Neutrophil (primary cell): Measurements from ENCODE around the gene FAN1.

ENCODE experiments used
- H3K27ac ChIP-seq: fragments of 200-600 bp; sonication (generic); 2 replicates; pipeline ENCODE4 v1.5.1; 2016; ENCODE audit warnings: mild to moderate bottlenecking, moderate library complexity
- H3K27me3 ChIP-seq: fragments of 200-600 bp; sonication (generic); 2 replicates; pipeline ENCODE4 v1.6.0; 2016; ENCODE audit warnings: mild to moderate bottlenecking
- H3K36me3 ChIP-seq: fragments of 200-600 bp; sonication (generic); 2 replicates; pipeline ENCODE4 v1.5.1; 2017
- H3K4me1 ChIP-seq, 2 experiments: fragments of 200-600 bp in 1 of 2; sonication (generic) in 1 of 2; 1 replicate in 1 of 2; 2 replicates in 1 of 2; pipeline versions ENCODE4 v1.5.1 to v1.6.1; 2013 to 2016; ENCODE audit warnings: low read depth in 1 of 2, low read length in 1 of 2, mild to moderate bottlenecking in 1 of 2, moderate library complexity in 1 of 2; ENCODE audit not compliant: control insufficient read depth in 1 of 2, insufficient read depth in 1 of 2
- H3K4me3 ChIP-seq, 2 experiments: fragments of 200-600 bp in 1 of 2; sonication (generic) in 1 of 2; 1 replicate in 1 of 2; 2 replicates in 1 of 2; pipeline ENCODE4 v1.5.1; 2013 to 2016; ENCODE audit warnings: low read depth in 1 of 2, low read length in 1 of 2, mild to moderate bottlenecking in 1 of 2, moderate library complexity in 1 of 2
- H3K9me3 ChIP-seq: fragments of 200-600 bp; sonication (generic); 2 replicates; pipeline ENCODE4 v1.5.1; 2016
- CTCF ChIP-seq: fragments of 200-600 bp; sonication (generic); IDR thresholded peaks from 2 replicates; pipeline ENCODE4 v1.5.1; 2016; ENCODE audit warnings: antibody characterized with exemption

Gene FAN1

GRCh38 chr15:30969724-30970123 lies 66.0 kb downstream of the FAN1 start:
- peaks cover 85% of the 10 kb centered on the region for H3K36me3 ChIP-seq
- no peak for TF ChIP-seq CTCF
- H3K27me3 ChIP-seq: no peaks in the 10 kb centered on the region
- H3K9me3 ChIP-seq: no peaks in the 10 kb centered on the region
- peak overlapping the region; percentile 34 for H3K27ac ChIP-seq
- no peaks in the 10 kb centered on the region for H3K4me1 ChIP-seq
- no peak overlapping the region for H3K4me3 ChIP-seq

GRCh38 chr15:30973379-30973778 lies 69.7 kb downstream of the FAN1 start:
- H3K36me3 ChIP-seq: peaks cover 60% of the 10 kb centered on the region
- H3K4me1 ChIP-seq: peaks cover 13 to 18% of the 10 kb centered on the region in 2 experiments
- no peak overlapping the region for H3K4me3 ChIP-seq
- TF ChIP-seq CTCF: no peak
- no peaks in the 10 kb centered on the region for H3K9me3 ChIP-seq
- no peaks in the 10 kb centered on the region for H3K27me3 ChIP-seq
- H3K27ac ChIP-seq: peak overlapping the region; percentile 26

GRCh38 chr15:30974112-30974511 lies 70.4 kb downstream of the FAN1 start:
- no peaks in the 10 kb centered on the region for H3K9me3 ChIP-seq
- no peaks in the 10 kb centered on the region for H3K27me3 ChIP-seq
- TF ChIP-seq CTCF: no peak
- H3K4me1 ChIP-seq: peaks cover 21 to 25% of the 10 kb centered on the region in 2 experiments
- H3K27ac ChIP-seq: peak overlapping the region; percentile 24
- peaks cover 54% of the 10 kb centered on the region for H3K36me3 ChIP-seq
- no peak overlapping the region for H3K4me3 ChIP-seq

- H3K27ac ChIP-seq: peak overlapping the region; percentile 90
- H3K4me3 ChIP-seq: peak overlapping the region in 1 of 2 experiments; percentile 43
- H3K36me3 ChIP-seq: peaks cover 46% of the 10 kb centered on the region
- no peaks in the 10 kb centered on the region for H3K9me3 ChIP-seq
- no peaks in the 10 kb centered on the region for H3K27me3 ChIP-seq
- no peak for TF ChIP-seq CTCF
- H3K4me1 ChIP-seq: peaks cover 43 to 53% of the 10 kb centered on the region in 2 experiments
These were observed 74.6 kb downstream of the FAN1 start for GRCh38 chr15:30978328-30978727.

- peaks cover 43% of the 10 kb centered on the region for H3K36me3 ChIP-seq
- H3K4me1 ChIP-seq: peaks cover 43 to 63% of the 10 kb centered on the region in 2 experiments
- no peaks in the 10 kb centered on the region for H3K27me3 ChIP-seq
- H3K4me3 ChIP-seq: peak overlapping the region; percentile 36 to 43
- H3K9me3 ChIP-seq: no peaks in the 10 kb centered on the region
- peak; percentile 26 for TF ChIP-seq CTCF
- H3K27ac ChIP-seq: peak overlapping the region; percentile 90
These were observed 75.7 kb downstream of the FAN1 start for GRCh38 chr15:30979457-30979856.

- H3K9me3 ChIP-seq: no peaks in the 10 kb centered on the region
These were observed 80.4 kb downstream of the FAN1 start for GRCh38 chr15:30984118-30984517.

More at GRCh38 chr15:30984118-30984517, 80.4 kb downstream of the FAN1 start:
- peak overlapping the region; percentile 67 for H3K27ac ChIP-seq
- no peaks in the 10 kb centered on the region for H3K27me3 ChIP-seq
- H3K4me1 ChIP-seq: peaks cover 44 to 82% of the 10 kb centered on the region in 2 experiments
- peaks cover 64% of the 10 kb centered on the region for H3K36me3 ChIP-seq
- H3K4me3 ChIP-seq: no peak overlapping the region
- TF ChIP-seq CTCF: no peak
